ENCODE measurements around the gene AUTS2.

Gene AUTS2

GRCh38 chr7:70502117-70502863 lies 904.0 kb downstream of the AUTS2 start:
- no peak for TF ChIP-seq CTCF (IDR thresholded peaks at IDR 0.05; ENCODE audit: low read depth, low read length, missing control alignments)
- no peak for DNase-seq (ENCODE audit: low read depth)
- H3K4me3 ChIP-seq (ENCODE audit: low read depth, low read length), result no peak overlapping the region

- no peak for TF ChIP-seq CTCF (IDR thresholded peaks at IDR 0.05; ENCODE audit: low read depth, low read length, missing control alignments)
- no peak overlapping the region for H3K4me3 ChIP-seq (ENCODE audit: low read depth, low read length)
- no peak for DNase-seq (ENCODE audit: low read depth)
Observed at GRCh38 chr7:70504254-70504653, 906.0 kb downstream of the AUTS2 start.

GRCh38 chr7:70505468-70505867 lies 907.2 kb downstream of the AUTS2 start:
- no peak for DNase-seq (ENCODE audit: low read depth)
- TF ChIP-seq CTCF (IDR thresholded peaks at IDR 0.05; ENCODE audit: low read depth, low read length, missing control alignments), result no peak

GRCh38 chr7:70505886-70506285 lies 907.6 kb downstream of the AUTS2 start:
- TF ChIP-seq CTCF (IDR thresholded peaks at IDR 0.05; ENCODE audit: low read depth, low read length, missing control alignments), result no peak
- no peak for DNase-seq (ENCODE audit: low read depth)

More at GRCh38 chr7:70505468-70505867, 907.2 kb downstream of the AUTS2 start:
- H3K4me3 ChIP-seq (ENCODE audit: low read depth, low read length), result no peak overlapping the region

GRCh38 chr7:70506434-70506833 lies 908.2 kb downstream of the AUTS2 start:
- DNase-seq (ENCODE audit: low read depth), result no peak
- no peak overlapping the region for H3K4me3 ChIP-seq (ENCODE audit: low read depth, low read length)
- peak; percentile 9 for TF ChIP-seq CTCF (IDR thresholded peaks at IDR 0.05; ENCODE audit: low read depth, low read length, missing control alignments)

More at GRCh38 chr7:70505886-70506285, 907.6 kb downstream of the AUTS2 start:
- no peak overlapping the region for H3K4me3 ChIP-seq (ENCODE audit: low read depth, low read length)

- no peak overlapping the region for H3K4me3 ChIP-seq (ENCODE audit: low read depth, low read length)
- no peak for DNase-seq (ENCODE audit: low read depth)
- no peak for TF ChIP-seq CTCF (IDR thresholded peaks at IDR 0.05; ENCODE audit: low read depth, low read length, missing control alignments)
Observed at GRCh38 chr7:70512144-70512543, 913.9 kb downstream of the AUTS2 start.

GRCh38 chr7:70512761-70513160 lies 914.5 kb downstream of the AUTS2 start:
- DNase-seq (ENCODE audit: low read depth), result no peak
- no peak overlapping the region for H3K4me3 ChIP-seq (ENCODE audit: low read depth, low read length)
- TF ChIP-seq CTCF (IDR thresholded peaks at IDR 0.05; ENCODE audit: low read depth, low read length, missing control alignments), result no peak

Data from GM12864 (cell line).